ENCODE results near the gene C10orf143.
A peak's percentile ranks its signal among the peaks of the same experiment; 100 is the strongest.

Gene C10orf143

DNA sequence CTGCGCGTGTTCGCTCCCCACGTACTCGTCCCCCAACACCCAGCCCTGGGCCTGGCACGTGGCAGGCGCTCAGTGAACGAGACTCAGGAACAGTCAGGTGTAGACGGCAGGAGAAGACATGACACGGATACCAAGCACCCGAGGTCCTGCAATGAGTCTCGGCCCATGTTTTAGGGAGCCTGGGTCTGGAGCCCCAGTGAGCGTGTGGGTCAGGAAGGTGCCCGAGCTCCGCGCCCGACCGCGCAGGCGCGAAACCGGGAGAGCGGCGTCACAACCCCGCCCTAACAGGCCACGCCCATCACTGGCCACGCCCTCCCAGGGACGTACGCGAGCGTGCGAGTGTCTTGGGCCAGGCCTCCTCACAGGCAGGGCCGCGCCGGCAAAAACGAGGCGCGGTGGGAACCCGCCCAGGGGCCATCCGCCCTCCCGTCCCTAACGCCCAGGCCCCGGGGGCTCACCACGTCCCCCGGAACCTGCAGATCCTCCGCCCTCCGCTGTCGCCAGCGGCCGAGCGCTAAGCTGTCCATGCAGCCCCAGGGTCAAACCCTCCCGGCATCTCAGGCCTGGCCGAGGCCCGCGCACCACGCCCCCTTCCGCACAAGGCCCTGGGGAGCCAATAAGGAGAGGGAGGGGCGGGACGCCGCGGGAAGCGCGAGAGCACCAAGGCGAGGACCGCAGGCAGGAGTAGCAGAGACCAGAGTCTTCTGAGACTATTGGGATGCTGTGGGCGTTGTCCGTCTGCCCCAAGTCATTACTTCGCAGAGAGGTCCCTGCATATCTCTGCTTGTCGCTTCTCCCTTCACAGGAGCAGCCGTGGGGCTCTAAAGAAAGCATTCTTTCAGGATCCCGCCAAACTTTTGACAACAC lies at the start of gene C10orf143:
Gene C10orf143 (minus strand): TSS at position 585 of the 867 bp plus-strand sequence. CDS start 58 bp downstream, at position 527.
- peak within 1 kb of the TSS; percentile 94 to 97 for H3K27ac ChIP-seq (ENCODE audit: low read depth in 2 of 2, low read length in 2 of 2)
- no peaks in the 10 kb centered on the region for H3K27me3 ChIP-seq (ENCODE audit: control insufficient read depth in 2 of 2, insufficient read depth in 2 of 2, low read length in 2 of 2)
- peaks cover 12 to 14% of the 10 kb centered on the region in 2 donors for H3K4me1 ChIP-seq (ENCODE audit: control insufficient read depth in 2 of 2, insufficient read depth in 2 of 2, low read length in 2 of 2)
- no peaks in the 10 kb centered on the region for H3K9me3 ChIP-seq (ENCODE audit: control insufficient read depth in 2 of 2, low read length in 2 of 2)
- H3K9ac ChIP-seq (ENCODE audit: low read depth in 1 of 2, low read length in 2 of 2) = peak within 1 kb of the TSS; percentile 79 to 96
- peak within 1 kb of the TSS; percentile 99 to 100 for H3K4me3 ChIP-seq (ENCODE audit: low read length in 2 of 2)
- no peaks in the 10 kb centered on the region for H3K36me3 ChIP-seq (ENCODE audit: control insufficient read depth in 2 of 2, insufficient read depth in 2 of 2, low read length in 2 of 2)

DNA sequence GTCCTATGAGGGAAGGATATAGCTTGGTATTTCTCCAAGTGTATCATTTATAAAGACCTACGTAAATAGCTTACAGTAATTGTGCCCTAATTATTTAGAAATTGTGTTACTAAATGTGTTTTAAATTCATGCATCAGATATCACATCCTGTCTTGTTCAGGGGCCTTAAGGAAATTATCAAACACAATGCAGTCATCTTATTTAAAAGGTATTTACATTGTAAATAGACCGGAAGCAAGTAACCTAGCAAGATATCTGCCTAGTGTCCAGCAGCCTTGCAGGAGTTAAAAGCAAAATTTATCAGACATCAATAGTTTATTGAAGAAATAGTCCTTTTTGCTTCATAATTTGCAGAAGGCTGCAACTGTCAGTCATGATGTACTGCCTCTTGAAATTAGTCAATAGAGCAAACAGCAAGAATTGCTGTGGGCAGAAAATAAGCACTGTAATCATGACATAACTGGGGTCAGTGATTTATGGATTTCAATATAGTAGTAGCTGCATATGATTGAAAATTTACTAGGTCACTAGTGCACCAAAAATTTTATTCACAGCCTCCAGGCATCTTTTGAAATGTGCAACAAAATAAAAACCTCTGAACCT lies 48.7 kb upstream of the C10orf143 start:
- Histone ChIP-seq H3K27ac (ENCODE audit: low read depth in 2 of 2, low read length in 2 of 2) (no peak overlapping the region), H3K4me1 (ENCODE audit: control insufficient read depth in 2 of 2, insufficient read depth in 2 of 2, low read length in 2 of 2) (no peaks in the 10 kb centered on the region), H3K9ac (ENCODE audit: low read depth in 1 of 2, low read length in 2 of 2) (no peak overlapping the region), H3K36me3 (ENCODE audit: control insufficient read depth in 2 of 2, insufficient read depth in 2 of 2, low read length in 2 of 2) (peaks cover 20 to 29% of the 10 kb centered on the region in 2 donors), H3K4me3 (ENCODE audit: low read length in 2 of 2) (no peak overlapping the region), H3K9me3 (ENCODE audit: control insufficient read depth in 2 of 2, low read length in 2 of 2) (no peaks in the 10 kb centered on the region), H3K27me3 (ENCODE audit: control insufficient read depth in 2 of 2, insufficient read depth in 2 of 2, low read length in 2 of 2) (no peaks in the 10 kb centered on the region)

GRCh38 chr10:130146042-130146441 lies 35.4 kb upstream of the C10orf143 start:
- no peak overlapping the region for H3K27ac ChIP-seq (ENCODE audit: low read depth in 2 of 2, low read length in 2 of 2)
- no peaks in the 10 kb centered on the region for H3K27me3 ChIP-seq (ENCODE audit: control insufficient read depth in 2 of 2, insufficient read depth in 2 of 2, low read length in 2 of 2)
- H3K9ac ChIP-seq (ENCODE audit: low read depth in 1 of 2, low read length in 2 of 2) = no peak overlapping the region
- peaks cover 20 to 27% of the 10 kb centered on the region in 2 donors for H3K36me3 ChIP-seq (ENCODE audit: control insufficient read depth in 2 of 2, insufficient read depth in 2 of 2, low read length in 2 of 2)
- no peaks in the 10 kb centered on the region for H3K4me1 ChIP-seq (ENCODE audit: control insufficient read depth in 2 of 2, insufficient read depth in 2 of 2, low read length in 2 of 2)
- H3K9me3 ChIP-seq (ENCODE audit: control insufficient read depth in 2 of 2, low read length in 2 of 2) = no peaks in the 10 kb centered on the region
- H3K4me3 ChIP-seq (ENCODE audit: low read length in 2 of 2) = no peak overlapping the region

DNA sequence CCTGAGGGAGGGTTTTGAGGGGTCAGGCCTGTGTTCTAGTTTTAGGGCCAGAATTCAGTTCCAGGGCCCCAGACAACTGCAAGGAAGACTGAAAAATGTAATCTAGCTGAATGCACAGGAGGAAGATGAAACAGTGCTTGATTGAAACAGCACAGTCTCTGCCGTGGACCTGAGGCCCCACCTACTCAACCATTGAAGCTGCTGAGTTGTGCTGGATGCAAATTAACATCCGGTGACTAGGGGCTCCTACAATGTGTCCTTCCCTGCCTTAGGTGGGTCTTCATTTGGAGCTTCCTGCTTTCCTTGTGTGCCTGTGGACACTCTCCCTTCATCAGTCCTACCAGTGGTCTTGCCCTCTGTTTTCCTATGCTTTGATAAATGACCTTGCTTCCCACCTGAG lies 31.2 kb upstream of the C10orf143 start:
- H3K4me3 ChIP-seq (ENCODE audit: low read length in 2 of 2) = no peak overlapping the region
- H3K27ac ChIP-seq (ENCODE audit: low read depth in 2 of 2, low read length in 2 of 2) = no peak overlapping the region
- no peak overlapping the region for H3K9ac ChIP-seq (ENCODE audit: low read depth in 1 of 2, low read length in 2 of 2)

GRCh38 chr10:130141460-130141859 lies 30.8 kb upstream of the C10orf143 start:
- Histone ChIP-seq H3K4me1 (ENCODE audit: control insufficient read depth in 2 of 2, insufficient read depth in 2 of 2, low read length in 2 of 2) (peaks cover 15 to 17% of the 10 kb centered on the region in 2 donors), H3K27ac (ENCODE audit: low read depth in 2 of 2, low read length in 2 of 2) (no peak overlapping the region), H3K27me3 (ENCODE audit: control insufficient read depth in 2 of 2, insufficient read depth in 2 of 2, low read length in 2 of 2) (no peaks in the 10 kb centered on the region), H3K9ac (ENCODE audit: low read depth in 1 of 2, low read length in 2 of 2) (no peak overlapping the region), H3K4me3 (ENCODE audit: low read length in 2 of 2) (no peak overlapping the region), H3K9me3 (ENCODE audit: control insufficient read depth in 2 of 2, low read length in 2 of 2) (no peaks in the 10 kb centered on the region), H3K36me3 (ENCODE audit: control insufficient read depth in 2 of 2, insufficient read depth in 2 of 2, low read length in 2 of 2) (peaks cover 11 to 14% of the 10 kb centered on the region in 2 donors)

More for the DNA sequence above, 31.2 kb upstream of the C10orf143 start:
- no peaks in the 10 kb centered on the region for H3K9me3 ChIP-seq (ENCODE audit: control insufficient read depth in 2 of 2, low read length in 2 of 2)
- H3K36me3 ChIP-seq (ENCODE audit: control insufficient read depth in 2 of 2, insufficient read depth in 2 of 2, low read length in 2 of 2) = peaks cover 15 to 16% of the 10 kb centered on the region in 2 donors
- H3K4me1 ChIP-seq (ENCODE audit: control insufficient read depth in 2 of 2, insufficient read depth in 2 of 2, low read length in 2 of 2) = peaks cover 15 to 17% of the 10 kb centered on the region in 2 donors
- H3K27me3 ChIP-seq (ENCODE audit: control insufficient read depth in 2 of 2, insufficient read depth in 2 of 2, low read length in 2 of 2) = no peaks in the 10 kb centered on the region

DNA sequence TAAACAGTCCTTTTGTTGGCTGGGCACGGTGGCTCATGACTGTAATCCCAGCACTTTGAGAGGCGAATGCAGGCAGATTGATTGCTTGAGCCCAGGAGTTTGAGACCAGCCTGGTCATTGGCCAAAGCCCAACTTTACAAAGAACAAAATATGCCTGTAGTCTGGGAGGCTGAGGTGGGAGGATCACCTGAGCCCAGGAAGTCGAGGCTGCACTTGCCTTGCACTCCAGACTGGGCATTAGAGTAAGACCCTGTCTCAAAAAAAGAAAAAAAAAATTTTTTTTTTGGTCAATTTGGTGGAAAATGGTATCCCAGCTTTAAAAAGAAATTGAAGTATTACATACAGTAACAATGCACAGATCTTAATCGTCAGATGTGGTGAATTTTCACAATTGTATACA lies 30.4 kb upstream of the C10orf143 start:
- no peak overlapping the region for H3K4me3 ChIP-seq (ENCODE audit: low read length in 2 of 2)
- H3K9ac ChIP-seq (ENCODE audit: low read depth in 1 of 2, low read length in 2 of 2) = no peak overlapping the region
- peaks cover 15 to 17% of the 10 kb centered on the region in 2 donors for H3K4me1 ChIP-seq (ENCODE audit: control insufficient read depth in 2 of 2, insufficient read depth in 2 of 2, low read length in 2 of 2)
- H3K27ac ChIP-seq (ENCODE audit: low read depth in 2 of 2, low read length in 2 of 2) = no peak overlapping the region
- peaks cover 7 to 11% of the 10 kb centered on the region in 2 donors for H3K36me3 ChIP-seq (ENCODE audit: control insufficient read depth in 2 of 2, insufficient read depth in 2 of 2, low read length in 2 of 2)
- no peaks in the 10 kb centered on the region for H3K9me3 ChIP-seq (ENCODE audit: control insufficient read depth in 2 of 2, low read length in 2 of 2)
- H3K27me3 ChIP-seq (ENCODE audit: control insufficient read depth in 2 of 2, insufficient read depth in 2 of 2, low read length in 2 of 2) = no peaks in the 10 kb centered on the region

GRCh38 chr10:130140425-130140824 lies 29.8 kb upstream of the C10orf143 start:
- Histone ChIP-seq H3K4me3 (ENCODE audit: low read length in 2 of 2) (no peak overlapping the region), H3K9ac (ENCODE audit: low read depth in 1 of 2, low read length in 2 of 2) (no peak overlapping the region)

DNA sequence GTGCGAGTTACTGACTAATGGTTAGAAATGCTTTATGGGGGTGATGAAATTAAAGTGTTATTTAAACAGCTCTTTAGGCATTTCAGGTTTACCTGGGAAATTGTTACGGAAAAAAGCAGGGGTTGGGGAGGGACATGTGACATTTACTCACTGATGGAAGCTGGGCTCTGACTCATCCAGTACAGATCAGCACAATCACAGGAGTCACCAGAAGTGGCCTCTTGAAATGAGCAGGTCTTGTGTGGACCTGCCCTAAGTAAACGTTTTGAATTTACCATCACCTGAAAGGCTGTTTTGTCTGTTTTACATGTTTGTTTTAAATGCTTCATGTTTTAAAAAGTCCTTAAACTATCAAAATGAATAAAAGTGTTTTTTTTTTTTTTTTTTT lies 27.8 kb upstream of the C10orf143 start:
- Histone ChIP-seq H3K4me1 (ENCODE audit: control insufficient read depth in 2 of 2, insufficient read depth in 2 of 2, low read length in 2 of 2) (peaks cover 20 to 22% of the 10 kb centered on the region in 2 donors), H3K27ac (ENCODE audit: low read depth in 2 of 2, low read length in 2 of 2) (no peak overlapping the region), H3K36me3 (ENCODE audit: control insufficient read depth in 2 of 2, insufficient read depth in 2 of 2, low read length in 2 of 2) (peaks cover 4 to 9% of the 10 kb centered on the region in 2 donors), H3K27me3 (ENCODE audit: control insufficient read depth in 2 of 2, insufficient read depth in 2 of 2, low read length in 2 of 2) (no peaks in the 10 kb centered on the region), H3K9me3 (ENCODE audit: control insufficient read depth in 2 of 2, low read length in 2 of 2) (no peaks in the 10 kb centered on the region), H3K4me3 (ENCODE audit: low read length in 2 of 2) (no peak overlapping the region), H3K9ac (ENCODE audit: low read depth in 1 of 2, low read length in 2 of 2) (no peak overlapping the region)

More at GRCh38 chr10:130140425-130140824, 29.8 kb upstream of the C10orf143 start:
- H3K9me3 ChIP-seq (ENCODE audit: control insufficient read depth in 2 of 2, low read length in 2 of 2) = no peaks in the 10 kb centered on the region
- peaks cover 4 to 9% of the 10 kb centered on the region in 2 donors for H3K36me3 ChIP-seq (ENCODE audit: control insufficient read depth in 2 of 2, insufficient read depth in 2 of 2, low read length in 2 of 2)
- H3K4me1 ChIP-seq (ENCODE audit: control insufficient read depth in 2 of 2, insufficient read depth in 2 of 2, low read length in 2 of 2) = peaks cover 20 to 22% of the 10 kb centered on the region in 2 donors
- H3K27me3 ChIP-seq (ENCODE audit: control insufficient read depth in 2 of 2, insufficient read depth in 2 of 2, low read length in 2 of 2) = no peaks in the 10 kb centered on the region
- no peak overlapping the region for H3K27ac ChIP-seq (ENCODE audit: low read depth in 2 of 2, low read length in 2 of 2)

- H3K9ac ChIP-seq (ENCODE audit: low read depth in 1 of 2, low read length in 2 of 2) = peak overlapping the region; percentile 68 to 89
- no peak overlapping the region for H3K27ac ChIP-seq (ENCODE audit: low read depth in 2 of 2, low read length in 2 of 2)
These were observed 27.2 kb upstream of the C10orf143 start for GRCh38 chr10:130137659-130138478.

More at GRCh38 chr10:130137659-130138478, 27.2 kb upstream of the C10orf143 start:
- H3K27me3 ChIP-seq (ENCODE audit: control insufficient read depth in 2 of 2, insufficient read depth in 2 of 2, low read length in 2 of 2) = no peaks in the 10 kb centered on the region
- H3K4me3 ChIP-seq (ENCODE audit: low read length in 2 of 2) = peak overlapping the region; percentile 83 to 87
- peaks cover 4 to 7% of the 10 kb centered on the region in 2 donors for H3K36me3 ChIP-seq (ENCODE audit: control insufficient read depth in 2 of 2, insufficient read depth in 2 of 2, low read length in 2 of 2)
- H3K9me3 ChIP-seq (ENCODE audit: control insufficient read depth in 2 of 2, low read length in 2 of 2) = no peaks in the 10 kb centered on the region
- H3K4me1 ChIP-seq (ENCODE audit: control insufficient read depth in 2 of 2, insufficient read depth in 2 of 2, low read length in 2 of 2) = peaks cover 20 to 22% of the 10 kb centered on the region in 2 donors

Measured in mucosa of rectum (tissue), 2 donors.